Suprapubic skin (tissue), 4 donors: ENCODE results near the gene SLC12A6. TPM values are rescaled to one million over a fixed set of nuclear protein-coding genes. Genes with fewer than 3 reads are reported as not detected.
"Not testable (repeated sequence)": the region's sequence is repeated elsewhere in the genome, so short reads cannot be mapped to it uniquely, and the experiment has no call there.

Source experiments
- DNase-seq, 2 donors: peaks; one replicate each; pipeline ENCODE4 v3.0.0-alpha.2; 2019; ENCODE audit warnings: low spot score in 2 of 2
- H3K27ac ChIP-seq: fragments of 200-600 bp; sonication (generic); one replicate; pipeline ENCODE4 v1.5.1; 2019
- H3K27me3 ChIP-seq: fragments of 200-600 bp; sonication (generic); one replicate; pipeline ENCODE4 v1.5.1; 2019
- H3K36me3 ChIP-seq: fragments of 200-600 bp; sonication (generic); one replicate; pipeline ENCODE4 v1.5.1; 2019
- H3K4me1 ChIP-seq: fragments of 200-600 bp; sonication (generic); one replicate; pipeline ENCODE4 v1.5.1; 2019
- H3K4me3 ChIP-seq: fragments of 200-600 bp; sonication (generic); one replicate; pipeline ENCODE4 v1.5.1; 2019; ENCODE audit warnings: mild to moderate bottlenecking
- H3K9me3 ChIP-seq: fragments of 200-600 bp; sonication (generic); one replicate; pipeline ENCODE4 v1.5.1; 2019
- EP300 ChIP-seq: sonication (generic); formaldehyde crosslinking; IDR thresholded peaks from one replicate; pipeline ENCODE4 v1.6.1; 2017; ENCODE audit warnings: antibody characterized with exemption
- POLR2A ChIP-seq, 2 donors: fragments of 450-650 bp; IDR thresholded peaks; one replicate each; pipeline ENCODE4 v1.6.1; 2017; ENCODE audit warnings: antibody characterized with exemption in 2 of 2, mild to moderate bottlenecking in 2 of 2, moderate library complexity in 2 of 2
- POLR2AphosphoS5 ChIP-seq, 3 donors: sonication (generic); formaldehyde crosslinking; IDR thresholded peaks; one replicate each; pipeline ENCODE4 v1.6.1; 2017; ENCODE audit warnings: antibody characterized with exemption in 3 of 3
- whole genome bisulfite sequencing: methylation state at CpG from one replicate; pipeline ENCODE4 v1.1.5; 2018; 5-methylcytosine and 5-hydroxymethylcytosine counted together
- total RNA-seq, 4 donors: library from RNA; depleted of rRNA; stranded (reverse); fragments of >200 nt; gene quantifications; one replicate each; pipeline ENCODE4 v1.1.0, GENCODE V29; 2016
- TF ChIP-seq, protein P1 (sequence below), 2 donors: fragments of 200-600 bp in 1 of 2; fragments of 450-650 bp in 1 of 2; sonication (generic) in 1 of 2; IDR thresholded peaks; one replicate each; pipeline ENCODE4 v1.5.1; 2016 to 2019; ENCODE audit warnings: antibody characterized with exemption in 2 of 2, mild to moderate bottlenecking in 1 of 2, moderate library complexity in 1 of 2

The SLC12A6 gene
- 10 to 100 TPM; 18.3 to 78.9 (median 35.9) TPM for total RNA-seq

DNA sequence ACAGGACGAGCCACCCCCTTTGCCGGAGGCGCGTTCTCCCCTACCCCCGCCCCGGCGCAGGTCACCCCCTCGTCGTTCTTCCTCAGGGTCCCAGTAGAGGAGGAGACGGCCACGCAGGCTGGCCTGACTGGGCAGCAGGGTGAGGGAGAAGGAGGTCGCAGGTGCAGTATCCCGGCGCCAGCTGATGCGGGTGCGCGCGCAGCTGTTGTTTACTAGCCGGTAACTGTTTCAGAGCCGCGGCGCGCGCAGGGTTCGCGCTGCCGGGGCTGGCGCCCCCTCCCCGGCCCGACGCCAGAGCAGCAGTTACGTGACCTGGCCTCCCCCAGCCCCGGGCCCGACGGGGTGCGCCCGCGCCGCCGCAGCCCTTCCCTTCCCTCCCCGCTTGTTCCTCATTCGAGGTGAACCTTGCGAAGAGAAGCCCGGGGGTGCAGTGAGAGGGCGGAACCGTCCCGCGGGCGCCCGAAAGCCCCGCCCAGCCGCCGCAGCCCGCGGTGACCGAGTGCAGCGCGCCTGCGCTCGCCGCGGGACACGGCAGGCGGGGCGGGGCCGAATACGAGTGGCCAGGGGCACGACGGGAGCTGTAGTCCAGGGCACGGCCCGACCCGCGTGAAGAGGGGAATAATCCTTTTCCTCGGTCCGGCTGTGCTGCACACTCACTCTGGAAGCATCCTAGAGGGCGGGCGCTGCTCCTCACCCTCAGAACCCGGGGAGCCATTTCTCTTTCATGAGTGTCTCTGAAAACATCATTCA lies at the start of gene SLC12A6:
SLC12A6 (minus strand) TSS at position 225 of the 750 bp plus-strand sequence. CDS start 1,101 bp downstream, outside the sequence.
- Histone ChIP-seq H3K4me3 (peak within 1 kb of the TSS; percentile 83), H3K27ac (peak within 1 kb of the TSS; percentile 85), H3K4me1 (peaks cover 51% of the 10 kb centered on the region), H3K9me3 (no peaks in the 10 kb centered on the region), H3K36me3 (peaks cover 18% of the 10 kb centered on the region), H3K27me3 (no peaks in the 10 kb centered on the region)
- TF ChIP-seq POLR2AphosphoS5 (IDR thresholded peaks at IDR 0.05) (peak in 1 of 3 donors; percentile 26), POLR2A (IDR thresholded peaks at IDR 0.05) (peak in 1 of 2 donors; percentile 41), EP300 (no peak)
- TF ChIP-seq, protein P1, sequence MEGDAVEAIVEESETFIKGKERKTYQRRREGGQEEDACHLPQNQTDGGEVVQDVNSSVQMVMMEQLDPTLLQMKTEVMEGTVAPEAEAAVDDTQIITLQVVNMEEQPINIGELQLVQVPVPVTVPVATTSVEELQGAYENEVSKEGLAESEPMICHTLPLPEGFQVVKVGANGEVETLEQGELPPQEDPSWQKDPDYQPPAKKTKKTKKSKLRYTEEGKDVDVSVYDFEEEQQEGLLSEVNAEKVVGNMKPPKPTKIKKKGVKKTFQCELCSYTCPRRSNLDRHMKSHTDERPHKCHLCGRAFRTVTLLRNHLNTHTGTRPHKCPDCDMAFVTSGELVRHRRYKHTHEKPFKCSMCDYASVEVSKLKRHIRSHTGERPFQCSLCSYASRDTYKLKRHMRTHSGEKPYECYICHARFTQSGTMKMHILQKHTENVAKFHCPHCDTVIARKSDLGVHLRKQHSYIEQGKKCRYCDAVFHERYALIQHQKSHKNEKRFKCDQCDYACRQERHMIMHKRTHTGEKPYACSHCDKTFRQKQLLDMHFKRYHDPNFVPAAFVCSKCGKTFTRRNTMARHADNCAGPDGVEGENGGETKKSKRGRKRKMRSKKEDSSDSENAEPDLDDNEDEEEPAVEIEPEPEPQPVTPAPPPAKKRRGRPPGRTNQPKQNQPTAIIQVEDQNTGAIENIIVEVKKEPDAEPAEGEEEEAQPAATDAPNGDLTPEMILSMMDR (IDR thresholded peaks at IDR 0.05) = no peak
- DNase-seq = peak; percentile 91 to 93
- 1% methylated on average over 50 of the region's 78 CpGs for WGBS

DNA sequence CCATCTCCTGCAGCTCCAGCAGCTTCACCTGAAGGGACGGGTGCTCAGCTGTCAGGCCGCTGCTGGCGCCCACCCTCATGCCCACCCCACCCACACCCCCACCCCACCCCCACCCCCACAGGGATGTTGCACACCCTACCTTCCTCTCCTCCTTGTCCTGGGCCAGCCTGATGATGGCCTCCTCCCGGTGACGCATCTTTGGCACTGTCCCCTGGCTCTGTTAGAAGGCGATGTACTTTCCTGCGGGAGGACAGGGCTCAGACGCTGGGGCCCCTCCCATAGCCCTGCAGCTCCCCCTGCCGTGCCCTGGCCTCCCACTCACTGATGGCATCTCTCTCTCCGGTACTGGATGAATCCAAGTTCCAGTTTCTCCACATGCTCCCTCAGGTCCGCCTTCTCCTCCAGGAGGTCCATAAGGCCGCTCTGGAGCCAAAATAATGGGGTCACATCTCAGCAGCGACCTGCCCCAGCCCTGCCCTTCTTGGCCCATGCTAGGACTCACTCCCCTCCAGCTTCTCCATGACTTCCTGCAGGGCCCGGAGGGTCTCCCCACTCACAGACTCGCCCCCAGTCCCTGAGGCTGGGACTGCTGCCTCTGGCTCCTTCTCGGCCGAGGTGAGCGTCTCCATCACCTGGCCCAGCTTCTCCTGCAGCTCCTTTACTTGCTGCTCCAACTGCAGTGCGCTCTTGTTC lies 44.4 kb upstream of the SLC12A6 start:
- DNase-seq, H3K27ac ChIP-seq, H3K4me3 ChIP-seq, H3K9me3 ChIP-seq, H3K27me3 ChIP-seq, H3K4me1 ChIP-seq, H3K36me3 ChIP-seq: not testable (repeated sequence)
- no CpG with 5 or more reads among the region's 19 CpGs for WGBS

DNA sequence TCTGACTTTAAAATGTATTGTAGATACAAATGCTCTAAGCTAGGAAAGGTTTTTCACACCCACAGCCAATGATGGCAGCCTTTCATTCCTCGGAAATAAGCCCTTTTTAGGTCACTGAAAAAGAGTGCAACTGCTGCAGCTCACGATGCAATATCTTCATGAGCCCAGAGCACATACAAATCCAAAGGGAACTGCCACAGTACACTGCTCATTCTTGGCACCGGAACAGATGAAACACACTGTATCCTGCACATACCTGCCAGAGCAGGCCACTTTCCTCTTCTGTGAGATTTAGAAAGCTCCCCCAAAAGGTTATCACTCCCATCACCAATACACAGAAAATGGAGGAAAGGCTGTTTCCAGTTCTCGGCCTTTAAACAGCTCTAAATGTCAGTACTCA lies 42.9 kb upstream of the SLC12A6 start:
- not testable (repeated sequence) for H3K27ac ChIP-seq, H3K9me3 ChIP-seq, H3K36me3 ChIP-seq, H3K4me3 ChIP-seq, H3K4me1 ChIP-seq, H3K27me3 ChIP-seq, DNase-seq
- 65% methylated on average over 4 of the region's 4 CpGs for whole genome bisulfite sequencing

DNA sequence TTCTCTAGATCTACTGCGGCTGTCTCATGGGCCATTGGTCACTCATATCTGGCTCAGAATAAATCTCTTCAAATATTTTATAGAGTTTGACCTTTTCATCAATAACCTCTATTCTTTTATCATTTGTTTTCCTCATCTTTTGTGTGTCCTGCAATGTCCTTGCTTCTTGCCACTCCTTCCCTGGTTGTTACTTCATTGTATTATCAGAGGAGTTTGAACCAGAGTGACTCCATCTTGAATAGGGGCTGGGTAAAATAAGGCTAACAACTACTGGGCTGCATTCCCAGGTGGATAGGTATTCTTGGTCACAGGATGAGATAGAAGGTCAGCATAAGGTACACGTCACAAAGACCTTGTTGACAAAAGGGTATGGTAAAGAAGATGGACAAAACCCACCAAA lies 39.3 kb upstream of the SLC12A6 start:
- TF ChIP-seq EP300 = no peak
- no peak for TF ChIP-seq POLR2A (IDR thresholded peaks at IDR 0.05)
- TF ChIP-seq POLR2AphosphoS5 (IDR thresholded peaks at IDR 0.05) = no peak
- TF ChIP-seq, protein P1 (IDR thresholded peaks at IDR 0.05) = no peak
- WGBS = 92% methylated on average over 2 of the region's 2 CpGs
- no peaks in the 10 kb centered on the region for H3K27me3 ChIP-seq
- H3K4me3 ChIP-seq = no peak overlapping the region
- no peak for DNase-seq
- no peak overlapping the region for H3K27ac ChIP-seq
- H3K4me1 ChIP-seq = no peaks in the 10 kb centered on the region
- no peaks in the 10 kb centered on the region for H3K36me3 ChIP-seq
- H3K9me3 ChIP-seq = no peaks in the 10 kb centered on the region

DNA sequence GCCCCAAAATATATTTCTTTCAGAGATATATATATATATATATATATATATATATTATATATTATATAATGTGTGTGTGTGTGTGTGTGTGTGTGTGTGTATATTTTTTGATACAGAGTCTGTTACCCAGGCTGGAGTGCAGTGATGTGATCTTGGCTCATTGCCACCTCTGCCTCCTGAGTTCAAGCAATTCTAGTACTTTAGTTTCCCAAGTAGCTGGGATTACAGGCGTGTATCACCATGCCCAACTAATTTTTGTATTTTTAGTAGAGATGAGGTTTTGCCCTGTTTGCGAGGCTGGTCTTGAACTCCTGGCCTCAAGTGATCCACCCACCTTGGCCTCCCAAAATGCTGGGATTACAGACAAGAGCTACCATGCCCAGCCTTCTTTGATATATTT lies 38.0 kb upstream of the SLC12A6 start:
- 83% methylated on average over 2 of the region's 2 CpGs for WGBS
- H3K27ac ChIP-seq, H3K27me3 ChIP-seq, H3K4me3 ChIP-seq, H3K36me3 ChIP-seq, H3K9me3 ChIP-seq, DNase-seq, H3K4me1 ChIP-seq: not testable (repeated sequence)

DNA sequence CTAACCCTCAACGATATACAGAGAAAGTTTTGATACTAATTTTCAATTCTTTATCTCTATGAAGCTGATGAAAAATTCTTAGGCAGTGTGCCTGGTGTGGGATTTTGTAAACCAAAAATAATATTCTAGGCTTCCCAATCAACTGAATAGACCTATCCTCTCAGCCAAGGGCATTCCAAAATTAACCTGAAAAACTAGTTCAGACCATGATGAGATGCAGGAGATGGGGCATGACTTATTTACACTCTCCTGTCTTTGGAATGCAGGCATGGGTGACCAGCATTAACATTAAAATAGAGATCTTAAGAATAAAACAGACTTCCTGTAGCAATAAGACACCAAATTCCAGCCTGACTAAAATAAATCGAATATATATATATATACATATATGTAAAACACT lies 37.2 kb upstream of the SLC12A6 start:
- H3K9me3 ChIP-seq = no peaks in the 10 kb centered on the region
- no peaks in the 10 kb centered on the region for H3K27me3 ChIP-seq
- 87% methylated on average over 2 of the region's 2 CpGs for WGBS
- no peak overlapping the region for H3K27ac ChIP-seq
- no peaks in the 10 kb centered on the region for H3K36me3 ChIP-seq
- no peak for DNase-seq
- H3K4me3 ChIP-seq = no peak overlapping the region
- no peaks in the 10 kb centered on the region for H3K4me1 ChIP-seq
- TF ChIP-seq, protein P1 (IDR thresholded peaks at IDR 0.05) = no peak
- TF ChIP-seq POLR2A (IDR thresholded peaks at IDR 0.05) = no peak
- TF ChIP-seq EP300 = no peak
- no peak for TF ChIP-seq POLR2AphosphoS5 (IDR thresholded peaks at IDR 0.05)
